NCI-H1930 (cell line): ENCODE results near the gene VPS9D1.

Source experiments
- DNase-seq, 2 experiments: peaks; one replicate each; lab custom pipeline; 2025; lab: John Stamatoyannopoulos, UW

Gene VPS9D1

GRCh38 chr16:89660146-89660545 is 60.6 kb downstream of the VPS9D1 start:
- no peak for DNase-seq

- no peak for DNase-seq
Measured at GRCh38 chr16:89658221-89658879, 62.3 kb downstream of the VPS9D1 start.

- peak; percentile 76 to 87 for DNase-seq
Measured at GRCh38 chr16:89657442-89658220, 63.1 kb downstream of the VPS9D1 start, which contains the start of the genes CHMP1A and SPATA33. Gene CHMP1A (minus strand): TSS chr16:89657708. CDS start chr16:89657588, 120 bp downstream. Gene SPATA33 (plus strand): TSS chr16:89657836. CDS start chr16:89657912, 76 bp downstream.
